ENCODE measurements around the gene SLC5A5. TPM values are rescaled to one million over a fixed set of nuclear protein-coding genes. Genes with fewer than 3 reads are reported as not detected.

The SLC5A5 gene
- total RNA-seq, 3 donors from 2014 or later (not counting 1 experiment from before 2014, with no cell fraction given), result 0.25 to 0.43 (median 0.26) TPM

GRCh38 chr19:17936379-17936778, 64.6 kb downstream of the SLC5A5 start:
- intact Hi-C loops (cut with micrococcal nuclease), result loop anchor here (1.0 to 5.0 kb wide), 2 partner anchors 216 to 316 kb away; no protein-coding TSS in a partner anchor
- no peak for DNase-seq
- H3K4me3 Mint-ChIP-seq, result no peak overlapping the region
- H3K36me3 Mint-ChIP-seq, result no peaks in the 10 kb centered on the region
- no peak for TF ChIP-seq CTCF (IDR thresholded peaks at IDR 0.05)
- H3K27ac ChIP-seq (ENCODE audit: low read length), result no peak overlapping the region
- H3K27me3 ChIP-seq (ENCODE audit: control insufficient read depth, insufficient read depth, low read length), result no peaks in the 10 kb centered on the region
- no peak for ATAC-seq
- H3K4me3 ChIP-seq (ENCODE audit: low read length), result no peak overlapping the region
- H3K27me3 Mint-ChIP-seq (ENCODE audit: low read depth in 2 of 2), result no peaks in the 10 kb centered on the region
- H3K36me3 ChIP-seq (ENCODE audit: control insufficient read depth, insufficient read depth, low read length), result peaks cover 12% of the 10 kb centered on the region
- no peak overlapping the region for H3K27ac Mint-ChIP-seq
- peaks cover 16 to 17% of the 10 kb centered on the region in 2 donors for H3K4me1 Mint-ChIP-seq
- 97% methylated on average over 21 of the region's 21 CpGs for WGBS (ENCODE audit: insufficient coverage)
- no peaks in the 10 kb centered on the region for H3K9me3 ChIP-seq (ENCODE audit: control insufficient read depth, insufficient read depth, low read length)
- H3K4me1 ChIP-seq (ENCODE audit: control insufficient read depth, insufficient read depth, low read length), result peaks cover 23% of the 10 kb centered on the region
- H3K9me3 Mint-ChIP-seq, result no peaks in the 10 kb centered on the region

- no peak overlapping the region for H3K27ac ChIP-seq (ENCODE audit: low read length)
- H3K9me3 Mint-ChIP-seq, result no peaks in the 10 kb centered on the region
- H3K4me3 Mint-ChIP-seq, result no peak overlapping the region
- peaks cover 12% of the 10 kb centered on the region for H3K36me3 ChIP-seq (ENCODE audit: control insufficient read depth, insufficient read depth, low read length)
- ATAC-seq (no peak), DNase-seq (no peak)
- H3K4me3 ChIP-seq (ENCODE audit: low read length), result no peak overlapping the region
- H3K27me3 Mint-ChIP-seq (ENCODE audit: low read depth in 2 of 2), result no peaks in the 10 kb centered on the region
- no peak overlapping the region for H3K27ac Mint-ChIP-seq
- intact Hi-C loops (cut with micrococcal nuclease), result loop anchor here (5.0 kb wide), 1 partner anchor 315 kb away; no protein-coding TSS in a partner anchor
- no peaks in the 10 kb centered on the region for H3K9me3 ChIP-seq (ENCODE audit: control insufficient read depth, insufficient read depth, low read length)
- H3K27me3 ChIP-seq (ENCODE audit: control insufficient read depth, insufficient read depth, low read length), result no peaks in the 10 kb centered on the region
- WGBS (ENCODE audit: insufficient coverage), result 96% methylated on average over 9 of the region's 9 CpGs
- no peaks in the 10 kb centered on the region for H3K36me3 Mint-ChIP-seq
- H3K4me1 ChIP-seq (ENCODE audit: control insufficient read depth, insufficient read depth, low read length), result peaks cover 15% of the 10 kb centered on the region
- H3K4me1 Mint-ChIP-seq, result peaks cover 14% of the 10 kb centered on the region in 2 donors
- TF ChIP-seq CTCF (IDR thresholded peaks at IDR 0.05), result no peak
These were observed 65.7 kb downstream of the SLC5A5 start for GRCh38 chr19:17937371-17937900.

- H3K4me3 ChIP-seq (ENCODE audit: low read length), result no peak overlapping the region
- H3K9me3 ChIP-seq (ENCODE audit: control insufficient read depth, insufficient read depth, low read length), result no peaks in the 10 kb centered on the region
- no peak overlapping the region for H3K27ac ChIP-seq (ENCODE audit: low read length)
- Mint-ChIP-seq H3K4me3 (no peak overlapping the region), H3K4me1 (peaks cover 6% of the 10 kb centered on the region in 2 donors), H3K27ac (no peak overlapping the region), H3K27me3 (ENCODE audit: low read depth in 2 of 2) (no peaks in the 10 kb centered on the region), H3K36me3 (no peaks in the 10 kb centered on the region), H3K9me3 (no peaks in the 10 kb centered on the region)
- H3K36me3 ChIP-seq (ENCODE audit: control insufficient read depth, insufficient read depth, low read length), result peaks cover 12% of the 10 kb centered on the region
- H3K27me3 ChIP-seq (ENCODE audit: control insufficient read depth, insufficient read depth, low read length), result no peaks in the 10 kb centered on the region
- DNase-seq, result peak; percentile 85 to 92
- 51% methylated on average over 5 of the region's 7 CpGs for WGBS (ENCODE audit: insufficient coverage)
- ATAC-seq, result peak; percentile 94 to 98 (median 98)
- peak; percentile 81 for TF ChIP-seq CTCF (IDR thresholded peaks at IDR 0.05)
- intact Hi-C loops (cut with micrococcal nuclease), result loop anchor here (1.0 to 5.0 kb wide), 3 partner anchors 59 to 314 kb away; no protein-coding TSS in a partner anchor
- peaks cover 10% of the 10 kb centered on the region for H3K4me1 ChIP-seq (ENCODE audit: control insufficient read depth, insufficient read depth, low read length)
These were observed 66.5 kb downstream of the SLC5A5 start for GRCh38 chr19:17938092-17938845.
